ENCODE data around the gene OSGEP. TPM values are rescaled to one million over a fixed set of nuclear protein-coding genes. Genes with fewer than 3 reads are reported as not detected.

The OSGEP gene
- total and polyA plus RNA-seq, 2 of the 13 experiments (the other 11 are each of a cell fraction or from before 2014, with no cell fraction given): 39.7 to 41.1 TPM

GRCh38 chr14:20461225-20462141 is 6.9 kb upstream of the OSGEP start, which contains the start of gene PIP4P1 (continued):
- TF ChIP-seq CEBPZ (IDR thresholded peaks at IDR 0.05; ENCODE audit: low read length): no peak
- no peak for TF ChIP-seq HOXA7 (CRISPR knock-in tag; IDR thresholded peaks at IDR 0.05)
- TF ChIP-seq ZNF891 (CRISPR knock-in tag; IDR thresholded peaks at IDR 0.05): peak; percentile 48
- TF ChIP-seq FOXJ3 (CRISPR knock-in tag; IDR thresholded peaks at IDR 0.05; ENCODE audit: borderline replicate concordance): 0 out of 2 replicates have a peak, but pooled peaks have one; percentile 54
- peak; percentile 92; the same call in 1 of the 2 replicates for TF ChIP-seq SMAD1 (CRISPR knock-in tag; IDR thresholded peaks at IDR 0.05; ENCODE audit: borderline replicate concordance, low read depth)
- no peak for TF ChIP-seq NCOA5 (CRISPR knock-in tag; IDR thresholded peaks at IDR 0.05)
- TF ChIP-seq ZNF331 (CRISPR knock-in tag; IDR thresholded peaks at IDR 0.05): peak; percentile 95
- TF ChIP-seq ZNF773 (CRISPR knock-in tag; IDR thresholded peaks at IDR 0.05; ENCODE audit: borderline replicate concordance): 0 out of 2 replicates have a peak, but pooled peaks have one; percentile 44
- peak; percentile 92; the same call in 1 of the 2 replicates for TF ChIP-seq ZFP82 (CRISPR knock-in tag; IDR thresholded peaks at IDR 0.05; ENCODE audit: borderline replicate concordance)
- peak; percentile 91; the same call in 1 of the 2 replicates for TF ChIP-seq ZNF546 (CRISPR knock-in tag; conservative IDR thresholded peaks at IDR 0.05)
- peak; percentile 52 to 92; a peak in 3 of 4 replicates for TF ChIP-seq HMGXB4 (CRISPR knock-in tag; IDR thresholded peaks at IDR 0.05; ENCODE audit: borderline replicate concordance in 1 of 2, low read depth in 1 of 2)
- TF ChIP-seq CCDC6 (CRISPR knock-in tag; IDR thresholded peaks at IDR 0.05): peak; percentile 98
- 0 out of 2 replicates have a peak, but pooled peaks have one; percentile 63 for TF ChIP-seq STAT5B (CRISPR knock-in tag; IDR thresholded peaks at IDR 0.05)
- TF ChIP-seq CREB1 (IDR thresholded peaks at IDR 0.05): peak; percentile 92
- TF ChIP-seq CREB1 (CRISPR knock-in tag; IDR thresholded peaks at IDR 0.05): peak; percentile 96
- no peak for TF ChIP-seq CREB3 (CRISPR knock-in tag; IDR thresholded peaks at IDR 0.05)
- TF ChIP-seq HOXA9 (CRISPR knock-in tag; IDR thresholded peaks at IDR 0.05; ENCODE audit: borderline replicate concordance): peak; percentile 36; the same call in 1 of the 2 replicates
- TF ChIP-seq ZNF317 (CRISPR knock-in tag; IDR thresholded peaks at IDR 0.05): peak; percentile 77
- peak; percentile 95; the same call in 1 of the 2 replicates for TF ChIP-seq ZBTB42 (CRISPR knock-in tag; IDR thresholded peaks at IDR 0.05)
- TF ChIP-seq E2F2 (CRISPR knock-in tag; IDR thresholded peaks at IDR 0.05; ENCODE audit: borderline replicate concordance): no peak
- peak; percentile 91 for TF ChIP-seq MEIS1 (CRISPR knock-in tag; IDR thresholded peaks at IDR 0.05; ENCODE audit: borderline replicate concordance)
